ENCODE measurements around the gene POTEG. TPM values are rescaled to one million over a fixed set of nuclear protein-coding genes. Genes with fewer than 3 reads are reported as not detected.
"Not testable (repeated sequence)": the region's sequence is repeated elsewhere in the genome, so short reads cannot be mapped to it uniquely, and the experiment has no call there.

POTEG gene
- total RNA-seq, 1 experiment from 2014 or later = not detected

DNA sequence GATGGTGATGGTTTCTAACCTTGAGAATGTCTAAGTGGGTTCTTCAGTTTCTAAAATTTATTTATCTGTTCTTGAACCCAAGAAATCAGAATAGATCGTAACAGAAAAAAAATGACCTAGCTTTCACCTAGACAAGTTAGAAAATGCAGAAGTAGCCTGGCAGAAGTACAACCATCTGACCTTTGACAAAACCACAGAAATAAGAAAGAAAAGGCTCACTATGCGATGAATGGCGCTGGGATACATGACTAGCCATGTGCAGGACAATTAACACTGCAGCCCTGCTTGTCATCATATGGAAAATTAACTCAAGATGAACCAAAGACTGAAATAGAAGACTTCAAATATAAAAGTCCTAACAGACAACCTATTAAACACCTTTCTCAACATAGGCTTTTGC is 5.7 kb upstream of the POTEG start:
- H3K9ac ChIP-seq (ENCODE audit: low read length); RAD21 ChIA-PET (ENCODE audit: low non-redundant PET in 1 of 2, low total read pairs in 2 of 2, uncharacterized antibody in 2 of 2, unreplicated experiment in 2 of 2); H3K79me2 ChIP-seq (ENCODE audit: insufficient read depth, low read length); intact Hi-C loops (cut with micrococcal nuclease); H3K4me1 ChIP-seq (ENCODE audit: control insufficient read depth in 1 of 2, insufficient read depth in 2 of 2, low read length in 2 of 2); DNase-seq (ENCODE audit: low read depth, low spot score); ATAC-seq; H2AFZ ChIP-seq (ENCODE audit: low read depth, low read length, poor library complexity, severe bottlenecking); H3K27me3 ChIP-seq (ENCODE audit: insufficient read depth, low read length); H3K9me3 ChIP-seq (ENCODE audit: control insufficient read depth in 1 of 2, insufficient read depth in 1 of 2, low read depth in 1 of 2, low read length in 2 of 2); H3K4me3 ChIP-seq (replicated peaks in 1 of 2; ENCODE audit: low read depth in 1 of 2, low read length in 2 of 2); H3K27ac ChIP-seq (ENCODE audit: low read depth, low read length); CTCF ChIA-PET; BruUV-seq (replicated peaks); H3K4me2 ChIP-seq (ENCODE audit: low read length); POLR2A ChIA-PET; H4K20me1 ChIP-seq (ENCODE audit: insufficient read depth); H3K9me2 ChIP-seq (ENCODE audit: insufficient read depth); H3K36me3 ChIP-seq (ENCODE audit: control insufficient read depth in 1 of 2, insufficient read depth in 2 of 2, low read length in 2 of 2): not testable (repeated sequence)

DNA sequence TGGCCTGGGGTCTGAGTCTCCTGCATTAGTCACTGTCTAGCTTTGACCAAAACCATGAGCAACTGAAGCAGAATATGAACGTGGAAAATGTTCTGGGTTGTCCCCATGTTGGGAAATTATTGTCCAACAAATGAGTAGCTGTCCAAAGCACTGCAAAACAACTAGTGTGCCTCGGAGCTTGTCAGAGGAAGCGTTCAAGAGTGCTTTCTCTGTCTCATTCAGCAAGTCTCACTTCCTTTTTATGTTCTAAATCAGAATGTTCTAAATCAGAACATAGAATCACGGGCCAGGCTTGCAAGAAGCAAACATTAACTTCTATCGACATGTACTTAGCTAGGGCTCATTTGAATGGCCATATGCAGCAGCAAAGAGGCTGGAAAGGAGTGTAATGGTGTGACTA is 5.1 kb upstream of the POTEG start:
- H3K9me3 ChIP-seq (ENCODE audit: control insufficient read depth in 1 of 2, insufficient read depth in 1 of 2, low read depth in 1 of 2, low read length in 2 of 2); H3K27ac ChIP-seq (ENCODE audit: low read depth, low read length); H2AFZ ChIP-seq (ENCODE audit: low read depth, low read length, poor library complexity, severe bottlenecking); CTCF ChIA-PET; H3K4me1 ChIP-seq (ENCODE audit: control insufficient read depth in 1 of 2, insufficient read depth in 2 of 2, low read length in 2 of 2); H3K79me2 ChIP-seq (ENCODE audit: insufficient read depth, low read length); intact Hi-C loops (cut with micrococcal nuclease); H3K4me2 ChIP-seq (ENCODE audit: low read length); POLR2A ChIA-PET; H3K9me2 ChIP-seq (ENCODE audit: insufficient read depth); BruUV-seq (replicated peaks); H4K20me1 ChIP-seq (ENCODE audit: insufficient read depth); H3K4me3 ChIP-seq (replicated peaks in 1 of 2; ENCODE audit: low read depth in 1 of 2, low read length in 2 of 2); H3K9ac ChIP-seq (ENCODE audit: low read length); RAD21 ChIA-PET (ENCODE audit: low non-redundant PET in 1 of 2, low total read pairs in 2 of 2, uncharacterized antibody in 2 of 2, unreplicated experiment in 2 of 2); H3K36me3 ChIP-seq (ENCODE audit: control insufficient read depth in 1 of 2, insufficient read depth in 2 of 2, low read length in 2 of 2); DNase-seq (ENCODE audit: low read depth, low spot score); ATAC-seq; H3K27me3 ChIP-seq (ENCODE audit: insufficient read depth, low read length): not testable (repeated sequence)

DNA sequence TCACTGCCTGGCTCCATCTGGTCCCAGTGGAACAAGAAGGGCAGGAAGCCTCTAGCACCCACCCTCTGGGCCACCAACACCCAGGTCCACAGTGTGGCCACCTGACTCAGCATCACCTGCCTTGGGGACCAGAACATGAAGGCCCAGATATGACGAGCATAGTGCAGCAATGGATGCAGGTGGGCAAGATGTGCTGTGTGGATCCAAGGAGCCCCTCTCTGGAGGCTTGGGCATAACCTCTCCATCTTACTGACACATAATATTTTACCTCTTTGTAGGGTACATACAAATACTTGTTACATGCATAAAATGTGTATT is 2.9 kb upstream of the POTEG start:
- BruUV-seq (replicated peaks); DNase-seq (ENCODE audit: low read depth, low spot score); intact Hi-C loops (cut with micrococcal nuclease); H2AFZ ChIP-seq (ENCODE audit: low read depth, low read length, poor library complexity, severe bottlenecking); H4K20me1 ChIP-seq (ENCODE audit: insufficient read depth); RAD21 ChIA-PET (ENCODE audit: low non-redundant PET in 1 of 2, low total read pairs in 2 of 2, uncharacterized antibody in 2 of 2, unreplicated experiment in 2 of 2); CTCF ChIA-PET; H3K9ac ChIP-seq (ENCODE audit: low read length); H3K9me3 ChIP-seq (ENCODE audit: control insufficient read depth in 1 of 2, insufficient read depth in 1 of 2, low read depth in 1 of 2, low read length in 2 of 2); H3K9me2 ChIP-seq (ENCODE audit: insufficient read depth); H3K4me3 ChIP-seq (replicated peaks in 1 of 2; ENCODE audit: low read depth in 1 of 2, low read length in 2 of 2); H3K4me2 ChIP-seq (ENCODE audit: low read length); H3K27me3 ChIP-seq (ENCODE audit: insufficient read depth, low read length); H3K27ac ChIP-seq (ENCODE audit: low read depth, low read length); H3K4me1 ChIP-seq (ENCODE audit: control insufficient read depth in 1 of 2, insufficient read depth in 2 of 2, low read length in 2 of 2); POLR2A ChIA-PET; H3K36me3 ChIP-seq (ENCODE audit: control insufficient read depth in 1 of 2, insufficient read depth in 2 of 2, low read length in 2 of 2); H3K79me2 ChIP-seq (ENCODE audit: insufficient read depth, low read length); ATAC-seq: not testable (repeated sequence)

DNA sequence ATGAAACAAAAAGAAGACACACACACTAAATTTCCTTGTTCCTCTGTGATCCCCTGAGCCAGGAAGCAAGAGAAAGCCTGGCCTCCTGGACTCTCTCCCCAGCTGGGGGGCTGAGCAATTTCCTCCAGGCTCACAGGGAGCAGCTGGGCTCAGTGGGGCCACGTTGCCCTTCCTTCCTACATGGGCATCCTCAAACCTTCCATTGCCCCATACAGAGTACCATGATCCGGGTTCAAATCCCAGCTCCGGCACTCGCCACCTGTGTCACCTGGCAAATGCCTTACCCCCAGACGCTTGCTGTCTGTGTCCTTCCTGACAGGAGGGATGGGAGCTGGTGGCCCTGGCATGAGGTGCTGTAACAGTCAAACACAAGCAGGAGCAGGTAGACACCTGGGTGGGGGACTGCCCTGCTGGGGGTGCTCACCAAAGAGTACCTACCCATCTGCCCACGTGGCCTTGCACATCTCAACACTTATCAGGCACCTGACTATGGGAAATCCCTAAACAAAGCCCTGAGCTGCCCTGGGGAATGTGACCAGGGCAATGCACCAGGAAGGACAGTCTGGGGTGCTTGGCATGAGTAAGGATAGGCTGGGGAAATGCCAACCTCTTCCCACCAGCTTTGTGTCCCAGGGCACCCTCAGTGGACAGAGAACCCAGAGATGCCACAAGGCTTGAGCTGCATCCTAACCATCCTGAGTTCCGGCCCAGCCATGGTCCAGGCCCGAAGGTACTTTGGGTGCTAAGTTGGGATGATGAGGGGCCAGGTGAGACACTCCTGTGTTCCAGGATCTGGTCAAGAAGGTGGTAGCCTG is 2.4 kb upstream of the POTEG start:
- POLR2A ChIA-PET, CTCF ChIA-PET: not testable (repeated sequence)

More for the DNA sequence above, 2.4 kb upstream of the POTEG start:
- H2AFZ ChIP-seq (ENCODE audit: low read depth, low read length, poor library complexity, severe bottlenecking); RAD21 ChIA-PET (ENCODE audit: low non-redundant PET in 1 of 2, low total read pairs in 2 of 2, uncharacterized antibody in 2 of 2, unreplicated experiment in 2 of 2); H3K4me1 ChIP-seq (ENCODE audit: control insufficient read depth in 1 of 2, insufficient read depth in 2 of 2, low read length in 2 of 2); H3K9ac ChIP-seq (ENCODE audit: low read length); H3K4me3 ChIP-seq (replicated peaks in 1 of 2; ENCODE audit: low read depth in 1 of 2, low read length in 2 of 2); H3K27ac ChIP-seq (ENCODE audit: low read depth, low read length); H3K27me3 ChIP-seq (ENCODE audit: insufficient read depth, low read length); DNase-seq (ENCODE audit: low read depth, low spot score); H3K36me3 ChIP-seq (ENCODE audit: control insufficient read depth in 1 of 2, insufficient read depth in 2 of 2, low read length in 2 of 2); ATAC-seq; H3K79me2 ChIP-seq (ENCODE audit: insufficient read depth, low read length); BruUV-seq (replicated peaks); H3K9me3 ChIP-seq (ENCODE audit: control insufficient read depth in 1 of 2, insufficient read depth in 1 of 2, low read depth in 1 of 2, low read length in 2 of 2); H3K4me2 ChIP-seq (ENCODE audit: low read length); intact Hi-C loops (cut with micrococcal nuclease); H3K9me2 ChIP-seq (ENCODE audit: insufficient read depth); H4K20me1 ChIP-seq (ENCODE audit: insufficient read depth): not testable (repeated sequence)

Measured in HCT116 (cell line).